HUES64 (cell line): ENCODE measurements around the gene MAST2.
"Not testable (repeated sequence)": the region's sequence is repeated elsewhere in the genome, so short reads cannot be mapped to it uniquely, and the experiment has no call there.

Experiments used
- H3K27ac ChIP-seq: 2 replicates; pipeline ENCODE4 v1.7.0; 2013; ENCODE audit warnings: low read depth, low read length, inconsistent platforms
- H3K27me3 ChIP-seq: 2 replicates; pipeline ENCODE4 v1.6.1; 2013; ENCODE audit warnings: mild to moderate bottlenecking, low read length; ENCODE audit not compliant: insufficient read depth
- H3K36me3 ChIP-seq: 2 replicates; pipeline ENCODE4 v1.6.1; 2013; ENCODE audit warnings: mild to moderate bottlenecking, low read length; ENCODE audit not compliant: insufficient read depth
- H3K4me1 ChIP-seq: 2 replicates; pipeline ENCODE4 v1.6.1; 2013; ENCODE audit warnings: mild to moderate bottlenecking, low read length, moderate library complexity; ENCODE audit not compliant: insufficient read depth
- H3K4me3 ChIP-seq: 2 replicates; pipeline ENCODE4 v1.5.1; 2013; ENCODE audit warnings: mild to moderate bottlenecking, low read length, moderate library complexity
- H3K9ac ChIP-seq: 2 replicates; pipeline ENCODE4 v1.6.1; 2013; ENCODE audit warnings: mild to moderate bottlenecking, low read depth, low read length
- H3K9me3 ChIP-seq: 2 replicates; pipeline ENCODE4 v1.6.1; 2013; ENCODE audit warnings: low read depth, low read length; ENCODE audit not compliant: insufficient read depth
- WGBS: fragments of 150-250, 120-280 bp; methylation state at CpG from one replicate; pipeline ENCODE4 v1.1.7; 2013; ENCODE audit warnings: missing lambda C conversion rate; 5-methylcytosine and 5-hydroxymethylcytosine counted together

The MAST2 gene

DNA sequence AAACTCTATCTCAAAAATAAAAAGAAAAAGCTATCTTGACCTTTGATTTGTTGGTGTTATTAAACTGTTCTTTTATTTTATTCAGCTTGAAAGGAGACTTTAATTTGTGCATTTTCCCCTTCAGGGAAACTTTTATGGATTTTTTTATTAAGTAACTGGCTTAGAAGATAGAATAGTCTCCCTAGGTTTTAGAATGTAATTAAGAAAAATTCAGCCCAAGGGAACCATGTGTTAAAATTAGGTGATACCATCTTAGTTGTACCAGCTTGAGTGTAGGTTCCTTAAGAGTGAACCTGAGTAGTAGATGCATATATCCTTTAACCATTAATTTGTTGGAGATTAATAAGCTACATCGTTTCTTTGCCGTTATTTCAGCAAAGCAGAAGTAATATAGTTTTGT lies 11.4 kb downstream of the MAST2 start:
- 100% methylated on average over 2 of the region's 2 CpGs for WGBS
- H3K9me3 ChIP-seq: no peaks in the 10 kb centered on the region
- no peak overlapping the region for H3K4me3 ChIP-seq
- no peaks in the 10 kb centered on the region for H3K27me3 ChIP-seq
- H3K36me3 ChIP-seq: peaks cover 13% of the 10 kb centered on the region
- no peak overlapping the region for H3K27ac ChIP-seq
- H3K9ac ChIP-seq: no peak overlapping the region
- H3K4me1 ChIP-seq: 0 out of 2 replicates have a peak, but pooled peaks cover 3% of the 10 kb centered on the region

DNA sequence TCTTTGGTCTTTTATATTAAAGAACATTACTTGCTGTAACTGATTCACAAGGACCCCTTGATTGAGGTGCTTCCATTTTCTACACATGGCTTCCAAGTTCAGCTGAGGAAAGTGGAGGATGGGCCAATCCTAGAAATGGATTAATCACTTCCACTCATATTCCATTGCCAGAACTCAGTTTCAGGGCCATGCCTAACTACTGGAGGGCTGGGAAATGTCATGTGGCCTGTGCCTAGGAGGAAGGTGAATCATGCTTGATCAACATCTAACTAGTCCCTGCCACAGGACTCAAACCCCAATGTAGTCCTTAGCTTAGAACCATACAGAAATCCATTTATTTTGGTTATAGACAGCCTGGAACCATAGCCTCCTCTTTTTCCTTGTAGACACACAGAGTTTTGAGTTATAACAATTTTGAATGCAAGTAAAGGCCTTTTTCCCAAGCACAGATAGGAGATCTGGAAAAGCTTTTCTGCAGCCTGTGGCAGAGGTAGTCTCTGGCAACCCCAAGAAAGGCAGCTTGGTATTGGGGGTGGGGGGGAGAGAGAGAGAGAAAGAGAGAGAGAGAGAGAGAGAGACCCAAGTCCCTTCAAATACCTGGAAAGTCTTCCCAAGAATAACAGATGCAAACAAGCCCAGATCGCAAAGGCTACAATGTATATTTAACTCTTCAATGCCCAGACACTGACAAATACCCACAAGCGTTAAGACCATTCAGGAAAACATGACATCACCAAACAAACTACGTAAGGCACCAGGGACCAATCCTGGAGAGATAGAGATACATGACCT lies 12.5 kb downstream of the MAST2 start:
- no peak overlapping the region for H3K27ac ChIP-seq
- H3K9ac ChIP-seq: no peak overlapping the region
- 0 out of 2 replicates have a peak, but pooled peaks cover 3% of the 10 kb centered on the region for H3K4me1 ChIP-seq
- H3K9me3 ChIP-seq: no peaks in the 10 kb centered on the region
- WGBS: 89% methylated on average over 3 of the region's 3 CpGs
- no peak overlapping the region for H3K4me3 ChIP-seq
- H3K27me3 ChIP-seq: no peaks in the 10 kb centered on the region
- H3K36me3 ChIP-seq: peaks cover 13% of the 10 kb centered on the region

- no peak overlapping the region for H3K4me3 ChIP-seq
Observed at GRCh38 chr1:45820173-45820572, 16.8 kb downstream of the MAST2 start.

GRCh38 chr1:45820788-45821187 lies 17.4 kb downstream of the MAST2 start:
- no peaks in the 10 kb centered on the region for H3K27me3 ChIP-seq
- H3K4me3 ChIP-seq: no peak overlapping the region
- H3K9me3 ChIP-seq: no peaks in the 10 kb centered on the region
- no peak overlapping the region for H3K9ac ChIP-seq
- no peak overlapping the region for H3K27ac ChIP-seq
- peaks cover 12% of the 10 kb centered on the region for H3K36me3 ChIP-seq
- 90% methylated on average over 3 of the region's 3 CpGs for WGBS
- H3K4me1 ChIP-seq: 0 out of 2 replicates have a peak, but pooled peaks cover 2% of the 10 kb centered on the region

More at GRCh38 chr1:45820173-45820572, 16.8 kb downstream of the MAST2 start:
- Histone ChIP-seq H3K4me1 (0 out of 2 replicates have a peak, but pooled peaks cover 3% of the 10 kb centered on the region), H3K27me3 (no peaks in the 10 kb centered on the region), H3K9ac (no peak overlapping the region), H3K9me3 (no peaks in the 10 kb centered on the region), H3K36me3 (peaks cover 7% of the 10 kb centered on the region), H3K27ac (no peak overlapping the region)

DNA sequence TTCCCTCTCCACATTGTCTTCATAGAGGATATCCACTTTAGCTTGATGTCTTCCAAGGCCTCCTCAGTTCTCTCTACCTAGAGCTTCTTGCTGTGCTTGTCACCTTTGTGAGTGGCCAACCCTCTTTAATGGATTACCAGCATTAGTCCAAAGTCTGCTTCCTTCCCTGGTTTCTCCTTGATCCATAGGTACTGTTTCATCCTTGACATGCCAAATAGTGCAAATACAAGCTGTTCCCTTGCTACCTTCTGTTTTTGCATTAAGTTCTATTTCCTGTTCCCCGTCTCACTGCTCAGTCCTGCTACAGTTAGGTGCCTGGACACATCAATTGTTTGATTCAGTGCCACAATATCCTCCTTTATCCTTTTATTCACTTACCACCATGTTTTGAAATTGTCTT lies 19.2 kb downstream of the MAST2 start:
- Histone ChIP-seq H3K27me3 (no peaks in the 10 kb centered on the region), H3K4me1 (no peaks in the 10 kb centered on the region), H3K9ac (no peak overlapping the region), H3K4me3 (no peak overlapping the region), H3K9me3 (no peaks in the 10 kb centered on the region), H3K27ac (no peak overlapping the region), H3K36me3 (peaks cover 24% of the 10 kb centered on the region)
- WGBS: 89% methylated on average over 1 of the region's 1 CpG

- WGBS: 100% methylated on average over 2 of the region's 2 CpGs
- Histone ChIP-seq H3K9me3 (no peaks in the 10 kb centered on the region), H3K9ac (no peak overlapping the region), H3K27me3 (no peaks in the 10 kb centered on the region), H3K27ac (no peak overlapping the region), H3K4me1 (no peaks in the 10 kb centered on the region), H3K36me3 (peaks cover 36% of the 10 kb centered on the region), H3K4me3 (no peak overlapping the region)
Observed at GRCh38 chr1:45824607-45825006, 21.2 kb downstream of the MAST2 start.

GRCh38 chr1:45827256-45827655 lies 23.8 kb downstream of the MAST2 start:
- Histone ChIP-seq H3K36me3 (peaks cover 54% of the 10 kb centered on the region), H3K27ac (no peak overlapping the region), H3K27me3 (no peaks in the 10 kb centered on the region), H3K4me1 (no peaks in the 10 kb centered on the region), H3K4me3 (no peak overlapping the region), H3K9me3 (no peaks in the 10 kb centered on the region), H3K9ac (no peak overlapping the region)
- 79% methylated on average over 2 of the region's 2 CpGs for WGBS

GRCh38 chr1:45828841-45829240 lies 25.4 kb downstream of the MAST2 start:
- Histone ChIP-seq H3K27ac (no peak overlapping the region), H3K9me3 (no peaks in the 10 kb centered on the region), H3K9ac (no peak overlapping the region), H3K4me1 (no peaks in the 10 kb centered on the region), H3K4me3 (no peak overlapping the region), H3K27me3 (no peaks in the 10 kb centered on the region), H3K36me3 (peaks cover 58% of the 10 kb centered on the region)
- 92% methylated on average over 1 of the region's 1 CpG for WGBS

- H3K4me1 ChIP-seq: no peaks in the 10 kb centered on the region
- H3K27me3 ChIP-seq: no peaks in the 10 kb centered on the region
- WGBS: 96% methylated on average over 2 of the region's 2 CpGs
- peaks cover 42% of the 10 kb centered on the region for H3K36me3 ChIP-seq
- H3K9ac ChIP-seq: no peak overlapping the region
- no peak overlapping the region for H3K27ac ChIP-seq
- H3K9me3 ChIP-seq: no peaks in the 10 kb centered on the region
- no peak overlapping the region for H3K4me3 ChIP-seq
Observed at GRCh38 chr1:45833361-45833760, 29.9 kb downstream of the MAST2 start.

- no peak overlapping the region for H3K4me3 ChIP-seq
- no peaks in the 10 kb centered on the region for H3K27me3 ChIP-seq
- H3K9me3 ChIP-seq: no peaks in the 10 kb centered on the region
- H3K36me3 ChIP-seq: peaks cover 32% of the 10 kb centered on the region
- H3K27ac ChIP-seq: no peak overlapping the region
- H3K4me1 ChIP-seq: no peaks in the 10 kb centered on the region
- WGBS: 88% methylated on average over 1 of the region's 1 CpG
- no peak overlapping the region for H3K9ac ChIP-seq
Observed at GRCh38 chr1:45834689-45835088, 31.3 kb downstream of the MAST2 start.

GRCh38 chr1:45836451-45836850 lies 33.0 kb downstream of the MAST2 start:
- Histone ChIP-seq H3K36me3 (peaks cover 17% of the 10 kb centered on the region), H3K9ac (no peak overlapping the region), H3K4me1 (no peaks in the 10 kb centered on the region), H3K4me3 (no peak overlapping the region), H3K9me3 (no peaks in the 10 kb centered on the region), H3K27me3 (no peaks in the 10 kb centered on the region), H3K27ac (no peak overlapping the region)
- WGBS: 80% methylated on average over 2 of the region's 3 CpGs

- H3K27me3 ChIP-seq, H3K9me3 ChIP-seq, H3K4me1 ChIP-seq, H3K9ac ChIP-seq, H3K27ac ChIP-seq, H3K4me3 ChIP-seq: not testable (repeated sequence)
- 95% methylated on average over 7 of the region's 7 CpGs for WGBS
- H3K36me3 ChIP-seq: peaks cover 17% of the 10 kb centered on the region
Observed at GRCh38 chr1:45836861-45837260, 33.4 kb downstream of the MAST2 start.
